Tibial nerve (tissue), 4 donors: Measurements from ENCODE around the gene RPS23.

Experiments
- EP300 ChIP-seq, 2 donors: sonication (generic); formaldehyde crosslinking; IDR thresholded peaks; one replicate each; pipeline ENCODE4 v1.6.1; 2017; ENCODE audit warnings: antibody characterized with exemption in 2 of 2, mild to moderate bottlenecking in 1 of 2
- TF ChIP-seq, protein P1 (sequence below), 5 experiments: fragments of 200-600 bp in 3 of 5; fragments of 450-650 bp in 2 of 5; sonication (generic) in 3 of 5; IDR thresholded peaks; one replicate each; pipeline ENCODE4 v1.5.1; 2016 to 2019; ENCODE audit warnings: antibody characterized with exemption in 5 of 5, mild to moderate bottlenecking in 3 of 5, moderate library complexity in 2 of 5

DNA sequence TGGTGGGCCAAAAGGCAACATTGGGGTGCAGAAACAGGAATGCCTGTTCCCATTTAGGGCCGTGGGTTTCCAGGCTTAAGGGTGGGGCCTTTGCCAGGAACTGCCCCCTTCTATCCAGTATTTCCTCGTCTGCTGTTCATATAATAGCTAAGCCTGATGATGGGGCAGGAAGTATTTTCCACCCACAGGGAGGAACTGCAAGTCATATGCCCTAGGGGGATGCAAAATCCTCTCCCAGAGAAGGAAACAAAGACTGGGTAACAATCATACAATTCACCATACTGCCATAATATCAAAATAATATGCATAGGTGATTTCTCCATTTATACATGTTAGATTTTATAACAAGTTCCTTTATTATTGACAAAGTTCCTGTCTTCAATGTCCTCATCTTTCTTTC lies 20.5 kb upstream of the RPS23 start:
- TF ChIP-seq, protein P1, sequence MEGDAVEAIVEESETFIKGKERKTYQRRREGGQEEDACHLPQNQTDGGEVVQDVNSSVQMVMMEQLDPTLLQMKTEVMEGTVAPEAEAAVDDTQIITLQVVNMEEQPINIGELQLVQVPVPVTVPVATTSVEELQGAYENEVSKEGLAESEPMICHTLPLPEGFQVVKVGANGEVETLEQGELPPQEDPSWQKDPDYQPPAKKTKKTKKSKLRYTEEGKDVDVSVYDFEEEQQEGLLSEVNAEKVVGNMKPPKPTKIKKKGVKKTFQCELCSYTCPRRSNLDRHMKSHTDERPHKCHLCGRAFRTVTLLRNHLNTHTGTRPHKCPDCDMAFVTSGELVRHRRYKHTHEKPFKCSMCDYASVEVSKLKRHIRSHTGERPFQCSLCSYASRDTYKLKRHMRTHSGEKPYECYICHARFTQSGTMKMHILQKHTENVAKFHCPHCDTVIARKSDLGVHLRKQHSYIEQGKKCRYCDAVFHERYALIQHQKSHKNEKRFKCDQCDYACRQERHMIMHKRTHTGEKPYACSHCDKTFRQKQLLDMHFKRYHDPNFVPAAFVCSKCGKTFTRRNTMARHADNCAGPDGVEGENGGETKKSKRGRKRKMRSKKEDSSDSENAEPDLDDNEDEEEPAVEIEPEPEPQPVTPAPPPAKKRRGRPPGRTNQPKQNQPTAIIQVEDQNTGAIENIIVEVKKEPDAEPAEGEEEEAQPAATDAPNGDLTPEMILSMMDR (IDR thresholded peaks at IDR 0.05) = no peak
- no peak for TF ChIP-seq EP300 (IDR thresholded peaks at IDR 0.05)
